Activated T-cell treated with anti-CD3 and anti-CD28 coated beads, Interleukin-2, amount 50 U/mL, for 48 hours (primary cell): ENCODE measurements around the gene OSBPL10.
"Not testable (repeated sequence)": the region's sequence is repeated elsewhere in the genome, so short reads cannot be mapped to it uniquely, and the experiment has no call there.

ENCODE experiments used
- DNase-seq, 2 experiments: peaks; one replicate each; pipeline ENCODE4 v3.0.0-alpha.2; 2020

The OSBPL10 gene

GRCh38 chr3:31800436-31800835 lies 180.6 kb downstream of the OSBPL10 start:
- DNase-seq, result no peak

DNA sequence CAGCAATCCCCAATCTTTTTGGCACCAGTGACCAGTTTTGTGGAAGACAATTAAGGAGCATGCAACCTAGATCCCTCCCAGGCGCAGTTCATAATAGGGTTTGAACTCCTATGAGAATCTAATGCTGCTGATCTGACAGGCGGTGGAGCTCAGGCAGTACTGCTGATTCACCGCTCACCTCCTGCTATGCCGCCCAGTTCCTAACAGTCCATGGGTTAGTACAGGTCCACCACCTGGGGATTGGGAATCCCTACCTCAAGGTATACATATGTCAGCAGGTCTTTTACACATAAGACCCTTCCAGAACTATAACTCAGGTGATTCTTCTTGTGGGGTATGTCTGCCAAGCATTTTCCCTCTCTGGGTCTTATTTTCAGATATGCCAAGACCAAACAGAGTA lies 182.2 kb downstream of the OSBPL10 start:
- DNase-seq, result no peak

- DNase-seq, result no peak
These were observed 187.2 kb downstream of the OSBPL10 start for GRCh38 chr3:31793821-31794220.

DNA sequence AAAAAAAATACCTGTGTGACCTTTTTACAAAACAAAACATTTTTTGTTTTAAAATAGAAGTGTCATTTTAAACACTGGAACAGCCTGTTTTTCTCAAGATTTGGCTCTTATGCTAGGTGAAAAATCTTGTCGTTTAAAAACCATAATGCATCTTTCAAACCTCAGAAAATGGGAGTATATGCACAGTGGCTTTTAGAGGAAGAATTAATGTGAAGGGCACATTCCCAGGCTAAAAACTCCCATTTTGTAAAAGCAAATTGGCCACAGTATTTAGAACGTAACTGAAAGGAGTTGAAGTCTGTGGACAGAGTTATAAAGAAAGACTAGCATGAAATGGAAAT lies 190.0 kb downstream of the OSBPL10 start:
- DNase-seq, result no peak

- no peak for DNase-seq
These were observed 190.6 kb downstream of the OSBPL10 start for GRCh38 chr3:31790193-31791089.

DNA sequence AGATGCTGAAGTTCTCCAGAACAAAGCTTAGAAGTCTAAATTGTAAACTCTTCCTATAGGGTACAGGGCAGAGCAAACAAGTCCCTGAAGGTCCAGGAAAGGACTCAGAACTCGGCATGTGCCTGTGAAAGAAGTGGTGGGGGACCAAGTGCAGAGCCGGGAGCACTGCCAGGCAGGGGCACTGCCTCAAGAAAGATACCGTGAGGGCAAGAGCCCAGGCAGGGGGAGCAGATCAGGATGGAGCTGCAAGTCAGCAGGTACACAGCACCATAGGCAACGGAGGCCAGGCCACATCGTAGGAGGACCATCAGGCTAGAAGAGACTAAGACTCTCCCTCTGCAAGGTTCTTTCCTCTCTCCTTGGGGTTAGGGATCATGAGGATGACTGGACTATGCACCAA lies 191.6 kb downstream of the OSBPL10 start:
- DNase-seq, result no peak

- no peak for DNase-seq
These were observed 195.3 kb downstream of the OSBPL10 start for GRCh38 chr3:31785734-31786133.

DNA sequence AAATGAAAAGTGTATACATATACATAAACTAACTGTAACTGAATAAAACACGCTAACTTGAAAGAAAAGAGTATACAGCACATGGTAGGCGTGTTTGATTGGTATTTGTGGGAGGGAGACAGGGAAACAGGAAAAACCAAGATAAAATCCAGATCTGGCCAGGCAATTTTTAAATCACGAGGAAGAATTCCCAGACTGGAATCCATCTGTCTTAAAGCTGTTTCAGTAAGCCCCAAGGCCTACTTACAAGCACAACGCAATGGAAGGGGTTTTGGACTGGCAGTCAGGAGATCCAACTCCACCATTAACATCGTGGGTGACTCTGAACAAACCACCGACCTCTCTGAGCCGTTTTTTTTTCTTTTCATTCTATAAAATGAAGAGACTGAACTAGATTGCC lies 195.8 kb downstream of the OSBPL10 start:
- no peak for DNase-seq

DNA sequence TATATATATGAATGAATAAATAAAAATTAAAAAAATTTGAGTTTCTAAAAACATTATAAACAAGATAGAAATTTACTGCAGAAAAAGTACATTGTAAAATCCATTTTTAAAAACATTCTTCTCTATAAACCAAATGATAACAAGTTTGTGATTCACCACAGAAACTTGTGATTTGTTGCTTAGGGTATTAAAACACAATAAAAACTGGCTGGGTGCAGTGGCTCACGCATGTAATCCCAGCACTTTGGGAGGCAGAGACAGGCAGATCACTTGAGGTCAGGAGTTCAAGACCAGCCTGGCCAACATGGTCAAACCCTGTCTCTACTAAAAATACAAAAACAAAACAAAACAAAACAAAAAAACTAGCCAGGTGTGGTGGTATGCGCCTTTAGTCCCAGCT lies 197.2 kb downstream of the OSBPL10 start:
- DNase-seq, result not testable (repeated sequence)

GRCh38 chr3:31782306-31782705 lies 198.8 kb downstream of the OSBPL10 start:
- not testable (repeated sequence) for DNase-seq

GRCh38 chr3:31779514-31779913 lies 201.5 kb downstream of the OSBPL10 start:
- no peak for DNase-seq

GRCh38 chr3:31777887-31778286 lies 203.2 kb downstream of the OSBPL10 start:
- DNase-seq, result no peak

- no peak for DNase-seq
These were observed 204.0 kb downstream of the OSBPL10 start for GRCh38 chr3:31777092-31777491.

DNA sequence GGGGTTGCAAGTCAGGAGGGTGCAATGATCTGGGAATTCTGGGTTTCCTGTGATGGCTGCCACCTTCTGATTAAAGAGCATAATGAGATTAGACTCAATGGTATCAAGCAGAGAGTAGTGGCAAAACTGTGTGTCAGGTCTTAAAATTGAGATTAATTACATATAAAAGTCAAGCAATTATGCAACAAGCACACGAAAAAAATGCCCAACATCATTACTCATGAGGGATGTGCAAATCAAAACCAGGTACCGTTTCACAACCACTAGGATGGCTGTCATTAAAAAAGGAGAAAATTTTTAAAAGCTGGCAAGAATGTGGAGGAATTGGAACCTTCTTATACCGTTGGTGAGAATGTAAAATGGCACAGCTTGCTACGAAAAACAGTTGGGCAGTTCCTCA lies 205.0 kb downstream of the OSBPL10 start:
- DNase-seq, result no peak

DNA sequence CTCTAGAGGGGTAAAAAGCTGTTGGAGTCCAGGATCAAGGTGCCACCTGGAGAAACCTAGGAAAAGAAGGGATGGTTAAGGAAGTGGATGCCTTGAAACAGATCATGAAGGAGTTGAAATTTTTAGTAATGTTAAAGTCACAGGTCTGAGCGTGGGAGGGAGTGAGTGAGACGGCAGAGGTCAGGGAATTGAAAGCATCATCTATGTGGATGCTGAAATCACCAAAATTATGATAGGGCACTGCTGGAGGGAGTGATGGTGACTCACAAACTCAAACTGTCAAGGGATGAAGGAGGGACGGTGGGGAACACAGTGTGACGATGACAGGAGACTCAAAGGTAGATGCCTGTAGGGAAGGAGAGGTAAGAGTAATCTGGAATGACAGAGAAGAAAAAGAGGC lies 205.7 kb downstream of the OSBPL10 start:
- DNase-seq, result no peak

DNA sequence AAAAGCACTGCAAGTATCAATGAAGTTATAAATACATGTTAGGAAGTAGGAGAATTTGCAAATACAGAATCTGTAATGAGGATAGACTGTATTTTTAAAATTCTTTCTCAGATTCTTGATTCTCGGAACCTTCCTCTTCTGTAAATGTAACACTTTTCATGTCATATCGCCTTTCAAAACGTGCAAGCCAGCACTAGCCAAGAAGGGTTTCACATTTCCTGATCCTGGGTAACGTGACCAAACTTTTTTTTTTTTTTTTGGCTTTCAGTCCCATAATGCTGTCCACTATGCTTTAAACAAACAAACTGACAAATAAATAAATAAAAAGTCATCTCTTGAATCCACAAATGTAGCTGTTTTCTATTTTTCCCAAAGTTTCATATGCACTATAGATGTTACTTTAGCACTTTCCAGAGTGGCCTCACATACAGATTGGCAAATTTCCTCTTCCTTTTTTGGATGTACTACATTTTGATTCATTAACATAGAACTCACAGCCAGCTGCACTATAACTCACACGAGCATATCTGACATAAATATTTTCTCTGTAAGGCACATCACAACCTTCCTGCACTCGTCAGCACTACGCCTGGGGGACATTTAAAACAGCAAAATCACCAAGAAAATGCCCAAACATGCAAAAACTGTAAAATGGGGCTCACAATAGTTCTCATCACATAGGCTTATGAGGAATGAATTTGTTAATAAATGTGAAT lies 208.1 kb downstream of the OSBPL10 start:
- no peak for DNase-seq

- peak; percentile 55 to 58 for DNase-seq
These were observed 208.8 kb downstream of the OSBPL10 start for GRCh38 chr3:31772272-31772671.

DNA sequence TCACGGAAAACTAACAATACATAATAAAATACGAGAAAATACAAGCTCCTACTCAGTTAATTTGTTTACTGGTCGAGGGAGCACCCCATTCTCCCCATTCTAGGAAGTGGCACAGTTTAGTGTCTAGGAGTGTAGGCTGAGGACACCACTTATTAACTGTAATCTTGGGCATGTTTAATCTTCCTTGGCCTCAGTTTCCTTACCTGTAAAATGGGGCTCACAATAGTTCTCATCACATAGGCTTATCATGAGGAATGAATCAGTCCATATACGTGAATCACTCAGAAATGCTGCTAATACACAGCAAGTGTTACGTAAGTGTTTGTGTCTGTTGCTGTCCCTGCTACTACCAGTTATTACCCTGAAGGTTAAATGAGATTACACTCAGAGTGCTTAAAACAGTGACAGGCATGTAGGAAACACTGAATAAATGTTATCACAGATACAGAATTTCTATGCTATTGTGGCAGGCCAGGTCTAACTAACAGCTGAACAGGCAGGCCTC lies 210.2 kb downstream of the OSBPL10 start:
- DNase-seq, result no peak

- DNase-seq, result peak; percentile 63 to 69
These were observed 212.5 kb downstream of the OSBPL10 start for GRCh38 chr3:31768479-31769125.

- DNase-seq, result no peak
These were observed 213.1 kb downstream of the OSBPL10 start for GRCh38 chr3:31767920-31768319.

- no peak for DNase-seq
These were observed 214.4 kb downstream of the OSBPL10 start for GRCh38 chr3:31766669-31767068.

- DNase-seq, result no peak
These were observed 215.2 kb downstream of the OSBPL10 start for GRCh38 chr3:31765871-31766270.

DNA sequence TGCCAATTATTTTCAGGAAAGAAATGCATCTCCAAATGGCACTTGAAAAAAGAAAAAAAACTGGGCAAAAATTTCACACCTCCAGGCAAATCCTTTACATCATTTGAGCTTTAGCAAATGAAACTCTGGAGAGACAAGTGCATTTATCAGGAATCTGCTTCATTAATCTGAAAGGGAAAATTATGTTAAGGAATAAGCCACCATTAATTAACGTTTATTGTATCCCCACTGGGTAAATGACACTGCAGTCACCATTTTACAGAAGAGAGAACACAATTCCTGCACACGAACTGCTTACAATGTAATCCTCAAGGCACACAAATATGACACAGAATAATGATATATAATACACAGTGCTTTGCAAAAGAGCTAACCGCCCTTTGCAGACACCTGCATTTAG lies 217.3 kb downstream of the OSBPL10 start:
- DNase-seq, result no peak
